Osteoblast (primary cell): ENCODE data around the gene ASTN2. TPM values are rescaled to one million over a fixed set of nuclear protein-coding genes. Genes with fewer than 3 reads are reported as not detected.

Experiments used
- DNase-seq: peaks from one replicate; pipeline ENCODE4 v3.0.0; 2011; ENCODE audit warnings: low spot score, mixed read lengths; ENCODE audit not compliant: insufficient read length; ENCODE audit errors: missing footprints
- H2AFZ ChIP-seq: 2 replicates; pipeline ENCODE4 v1.6.0; 2011; ENCODE audit warnings: mild to moderate bottlenecking, low read length
- H3K27ac ChIP-seq: 2 replicates; pipeline ENCODE4 v1.5.1; 2011; ENCODE audit warnings: mild to moderate bottlenecking, low read depth, low read length, moderate library complexity
- H3K27me3 ChIP-seq: 2 replicates; pipeline ENCODE4 v1.6.0; 2012; ENCODE audit warnings: mild to moderate bottlenecking, control low read depth, inconsistent platforms, low read length, moderate library complexity; ENCODE audit not compliant: insufficient read depth
- H3K36me3 ChIP-seq: 2 replicates; pipeline ENCODE4 v1.5.1; 2011; ENCODE audit warnings: mild to moderate bottlenecking, low read length, control low read depth, moderate library complexity; ENCODE audit not compliant: insufficient read depth
- H3K4me1 ChIP-seq: 2 replicates; pipeline ENCODE4 v1.5.1; 2011; ENCODE audit warnings: mild to moderate bottlenecking, low read length, control low read depth, moderate library complexity; ENCODE audit not compliant: insufficient read depth
- H3K4me2 ChIP-seq: 2 replicates; pipeline ENCODE4 v1.6.0; 2011; ENCODE audit warnings: mild to moderate bottlenecking, low read length; ENCODE audit not compliant: insufficient read depth
- H3K4me3 ChIP-seq: fragments of 200-600 bp; sonication (generic); 3 replicates; pipeline ENCODE4 v1.5.1; 2012; ENCODE audit warnings: mild to moderate bottlenecking, low read length, inconsistent platforms; ENCODE audit not compliant: insufficient read depth
- H3K79me2 ChIP-seq: 2 replicates; pipeline ENCODE4 v1.6.0; 2012; ENCODE audit warnings: mild to moderate bottlenecking, low read length, control low read depth, inconsistent platforms; ENCODE audit not compliant: insufficient read depth
- H3K9me3 ChIP-seq: 2 replicates; pipeline ENCODE4 v1.5.1; 2011; ENCODE audit warnings: low read depth, low read length, control low read depth
- H4K20me1 ChIP-seq: 2 replicates; pipeline ENCODE4 v1.6.0; 2012; ENCODE audit warnings: mild to moderate bottlenecking, low read length, control low read depth; ENCODE audit not compliant: insufficient read depth
- total RNA-seq: library from RNA; depleted of rRNA; stranded (reverse); fragments of >200 nt; gene quantifications from 2 replicates; pipeline ENCODE4 v1.2.3, GENCODE V29; 2012
- TF ChIP-seq, protein P1 (sequence below): IDR thresholded peaks from 2 replicates; pipeline ENCODE4 v1.5.1; 2011; ENCODE audit warnings: mild to moderate bottlenecking, low read depth, low read length, moderate library complexity; ENCODE audit errors: extremely low read depth

ASTN2 gene
- total RNA-seq, 1 donor = 4.7 TPM

- no peaks in the 10 kb centered on the region for H3K9me3 ChIP-seq
- H3K27ac ChIP-seq = no peak overlapping the region
- no peaks in the 10 kb centered on the region for H4K20me1 ChIP-seq
- no peak overlapping the region for H2AFZ ChIP-seq
- no peaks in the 10 kb centered on the region for H3K79me2 ChIP-seq
- DNase-seq = no peak
- no peak overlapping the region for H3K4me3 ChIP-seq
- H3K27me3 ChIP-seq = no peaks in the 10 kb centered on the region
- H3K4me2 ChIP-seq = no peak overlapping the region
- TF ChIP-seq, protein P1, sequence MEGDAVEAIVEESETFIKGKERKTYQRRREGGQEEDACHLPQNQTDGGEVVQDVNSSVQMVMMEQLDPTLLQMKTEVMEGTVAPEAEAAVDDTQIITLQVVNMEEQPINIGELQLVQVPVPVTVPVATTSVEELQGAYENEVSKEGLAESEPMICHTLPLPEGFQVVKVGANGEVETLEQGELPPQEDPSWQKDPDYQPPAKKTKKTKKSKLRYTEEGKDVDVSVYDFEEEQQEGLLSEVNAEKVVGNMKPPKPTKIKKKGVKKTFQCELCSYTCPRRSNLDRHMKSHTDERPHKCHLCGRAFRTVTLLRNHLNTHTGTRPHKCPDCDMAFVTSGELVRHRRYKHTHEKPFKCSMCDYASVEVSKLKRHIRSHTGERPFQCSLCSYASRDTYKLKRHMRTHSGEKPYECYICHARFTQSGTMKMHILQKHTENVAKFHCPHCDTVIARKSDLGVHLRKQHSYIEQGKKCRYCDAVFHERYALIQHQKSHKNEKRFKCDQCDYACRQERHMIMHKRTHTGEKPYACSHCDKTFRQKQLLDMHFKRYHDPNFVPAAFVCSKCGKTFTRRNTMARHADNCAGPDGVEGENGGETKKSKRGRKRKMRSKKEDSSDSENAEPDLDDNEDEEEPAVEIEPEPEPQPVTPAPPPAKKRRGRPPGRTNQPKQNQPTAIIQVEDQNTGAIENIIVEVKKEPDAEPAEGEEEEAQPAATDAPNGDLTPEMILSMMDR = no peak
- H3K4me1 ChIP-seq = no peaks in the 10 kb centered on the region
- no peaks in the 10 kb centered on the region for H3K36me3 ChIP-seq
These were observed 455.0 kb downstream of the ASTN2 start for GRCh38 chr9:116959809-116960208.

- Histone ChIP-seq H3K9me3 (no peaks in the 10 kb centered on the region), H3K27me3 (no peaks in the 10 kb centered on the region), H3K36me3 (no peaks in the 10 kb centered on the region), H4K20me1 (no peaks in the 10 kb centered on the region), H3K27ac (no peak overlapping the region), H3K4me3 (no peak overlapping the region), H2AFZ (no peak overlapping the region), H3K4me2 (no peak overlapping the region), H3K4me1 (no peaks in the 10 kb centered on the region), H3K79me2 (no peaks in the 10 kb centered on the region)
- no peak for DNase-seq
- TF ChIP-seq, protein P1 = no peak
These were observed 456.0 kb downstream of the ASTN2 start for GRCh38 chr9:116958881-116959280.

- no peak overlapping the region for H3K27ac ChIP-seq
- no peaks in the 10 kb centered on the region for H3K9me3 ChIP-seq
- no peaks in the 10 kb centered on the region for H3K79me2 ChIP-seq
- peaks cover 13% of the 10 kb centered on the region for H3K4me1 ChIP-seq
- no peak for DNase-seq
- H3K27me3 ChIP-seq = no peaks in the 10 kb centered on the region
- no peaks in the 10 kb centered on the region for H3K36me3 ChIP-seq
- H3K4me3 ChIP-seq = no peak overlapping the region
- H4K20me1 ChIP-seq = no peaks in the 10 kb centered on the region
- no peak overlapping the region for H2AFZ ChIP-seq
- TF ChIP-seq, protein P1 = no peak
- no peak overlapping the region for H3K4me2 ChIP-seq
These were observed 460.1 kb downstream of the ASTN2 start for GRCh38 chr9:116954731-116955130.

- Histone ChIP-seq H3K9me3 (no peaks in the 10 kb centered on the region), H3K27ac (no peak overlapping the region), H3K4me3 (no peak overlapping the region), H3K4me2 (no peak overlapping the region), H2AFZ (no peak overlapping the region), H3K4me1 (peaks cover 13% of the 10 kb centered on the region), H3K79me2 (no peaks in the 10 kb centered on the region), H3K27me3 (no peaks in the 10 kb centered on the region), H4K20me1 (no peaks in the 10 kb centered on the region), H3K36me3 (no peaks in the 10 kb centered on the region)
- DNase-seq = no peak
- TF ChIP-seq, protein P1 = no peak
These were observed 461.6 kb downstream of the ASTN2 start for GRCh38 chr9:116953271-116953670.
